MM.1S (cell line): Measurements from ENCODE around the gene RPN2.
"Not testable (repeated sequence)": the region's sequence is repeated elsewhere in the genome, so short reads cannot be mapped to it uniquely, and the experiment has no call there.

ENCODE experiments used
- DNase-seq: peaks from one replicate; pipeline ENCODE4 v3.0.0-alpha.2; 2015
- H2AFZ ChIP-seq: fragments of 300-600 bp; sonication (generic); 2 replicates; pipeline ENCODE4 v1.6.0; 2016; ENCODE audit warnings: antibody characterized with exemption, low read length
- H3F3A ChIP-seq: fragments of 300-600 bp; sonication (generic); 2 replicates; pipeline ENCODE4 v1.6.1; 2016; ENCODE audit warnings: mild to moderate bottlenecking, antibody characterized with exemption, low read length, moderate library complexity, mixed read lengths; ENCODE audit not compliant: insufficient read depth
- H3K27ac ChIP-seq: fragments of 300-600 bp; sonication (generic); 2 replicates; pipeline ENCODE4 v1.5.1; 2016; ENCODE audit warnings: mild to moderate bottlenecking, low read length
- H3K27me3 ChIP-seq: fragments of 300-600 bp; sonication (generic); replicated peaks from 2 replicates; pipeline ENCODE4 v1.6.0; 2016; ENCODE audit warnings: low read length; ENCODE audit not compliant: insufficient read depth
- H3K36me3 ChIP-seq: fragments of 300-600 bp; sonication (generic); replicated peaks from 2 replicates; pipeline ENCODE4 v1.6.1; 2016; ENCODE audit warnings: mild to moderate bottlenecking, low read length, mixed read lengths; ENCODE audit not compliant: insufficient read depth
- H3K4me1 ChIP-seq: fragments of 300-600 bp; sonication (generic); 2 replicates; pipeline ENCODE4 v1.6.1; 2016; ENCODE audit warnings: low read length, mixed read lengths
- H3K4me2 ChIP-seq: fragments of 300-600 bp; sonication (generic); 2 replicates; pipeline ENCODE4 v1.6.0; 2016; ENCODE audit warnings: low read depth, low read length
- H3K4me3 ChIP-seq: fragments of 300-600 bp; sonication (generic); 2 replicates; pipeline ENCODE4 v1.5.1; 2016; ENCODE audit warnings: low read length, mixed read lengths
- H3K79me2 ChIP-seq: fragments of 300-600 bp; sonication (generic); 2 replicates; pipeline ENCODE4 v1.6.1; 2016; ENCODE audit warnings: mixed run types, low read length, mixed read lengths
- H3K9ac ChIP-seq: fragments of 300-600 bp; sonication (generic); 2 replicates; pipeline ENCODE4 v1.6.1; 2016; ENCODE audit warnings: low read length, mixed read lengths
- H3K9me2 ChIP-seq: fragments of 300-600 bp; sonication (generic); replicated peaks from 2 replicates; pipeline ENCODE4 v1.6.1; 2016; ENCODE audit warnings: mild to moderate bottlenecking, low read length, mixed read lengths; ENCODE audit not compliant: insufficient read depth
- H3K9me3 ChIP-seq: fragments of 300-600 bp; sonication (generic); replicated peaks from 2 replicates; pipeline ENCODE4 v1.6.1; 2016; ENCODE audit warnings: mild to moderate bottlenecking, low read length, mixed read lengths; ENCODE audit not compliant: insufficient read depth
- H4K20me1 ChIP-seq: fragments of 300-600 bp; sonication (generic); 2 replicates; pipeline ENCODE4 v1.6.1; 2016; ENCODE audit warnings: mild to moderate bottlenecking, low read length, moderate library complexity, mixed read lengths; ENCODE audit not compliant: insufficient read depth
- EZH2 ChIP-seq: fragments of 300-600 bp; sonication (generic); optimal IDR thresholded peaks from 2 replicates; pipeline ENCODE3; 2017; ENCODE audit warnings: low read depth, mild to moderate bottlenecking, antibody characterized with exemption, low read length, mixed read lengths
- EZH2phosphoT487 ChIP-seq: fragments of 300-600 bp; sonication (generic); IDR thresholded peaks from 2 replicates; pipeline ENCODE4 v1.6.1; 2018; ENCODE audit warnings: antibody characterized with exemption, low read length
- TF ChIP-seq, protein P1 (sequence below): fragments of 300-600 bp; sonication (generic); IDR thresholded peaks from 2 replicates; pipeline ENCODE4 v1.5.1; 2016; ENCODE audit warnings: antibody characterized with exemption, low read length, mixed read lengths

RPN2 gene

GRCh38 chr20:37147250-37147649 lies 31.9 kb upstream of the RPN2 start:
- no peaks in the 10 kb centered on the region for H4K20me1 ChIP-seq
- no peaks in the 10 kb centered on the region for H3K27me3 ChIP-seq
- no peak overlapping the region for H3K4me2 ChIP-seq
- no peaks in the 10 kb centered on the region for H3K9me2 ChIP-seq
- TF ChIP-seq EZH2 (no peak), EZH2phosphoT487 (no peak)
- TF ChIP-seq, protein P1, sequence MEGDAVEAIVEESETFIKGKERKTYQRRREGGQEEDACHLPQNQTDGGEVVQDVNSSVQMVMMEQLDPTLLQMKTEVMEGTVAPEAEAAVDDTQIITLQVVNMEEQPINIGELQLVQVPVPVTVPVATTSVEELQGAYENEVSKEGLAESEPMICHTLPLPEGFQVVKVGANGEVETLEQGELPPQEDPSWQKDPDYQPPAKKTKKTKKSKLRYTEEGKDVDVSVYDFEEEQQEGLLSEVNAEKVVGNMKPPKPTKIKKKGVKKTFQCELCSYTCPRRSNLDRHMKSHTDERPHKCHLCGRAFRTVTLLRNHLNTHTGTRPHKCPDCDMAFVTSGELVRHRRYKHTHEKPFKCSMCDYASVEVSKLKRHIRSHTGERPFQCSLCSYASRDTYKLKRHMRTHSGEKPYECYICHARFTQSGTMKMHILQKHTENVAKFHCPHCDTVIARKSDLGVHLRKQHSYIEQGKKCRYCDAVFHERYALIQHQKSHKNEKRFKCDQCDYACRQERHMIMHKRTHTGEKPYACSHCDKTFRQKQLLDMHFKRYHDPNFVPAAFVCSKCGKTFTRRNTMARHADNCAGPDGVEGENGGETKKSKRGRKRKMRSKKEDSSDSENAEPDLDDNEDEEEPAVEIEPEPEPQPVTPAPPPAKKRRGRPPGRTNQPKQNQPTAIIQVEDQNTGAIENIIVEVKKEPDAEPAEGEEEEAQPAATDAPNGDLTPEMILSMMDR = no peak
- no peaks in the 10 kb centered on the region for H3F3A ChIP-seq
- H2AFZ ChIP-seq = no peak overlapping the region
- no peaks in the 10 kb centered on the region for H3K79me2 ChIP-seq
- H3K4me3 ChIP-seq = no peak overlapping the region
- H3K9me3 ChIP-seq = no peaks in the 10 kb centered on the region
- no peak overlapping the region for H3K9ac ChIP-seq
- H3K4me1 ChIP-seq = no peaks in the 10 kb centered on the region
- no peak for DNase-seq
- H3K27ac ChIP-seq = no peak overlapping the region
- H3K36me3 ChIP-seq = no peaks in the 10 kb centered on the region

- H3K27me3 ChIP-seq, H2AFZ ChIP-seq, H3K9me2 ChIP-seq, H3K4me3 ChIP-seq, H3K27ac ChIP-seq, H3K79me2 ChIP-seq, H4K20me1 ChIP-seq, H3K36me3 ChIP-seq, H3F3A ChIP-seq, H3K9me3 ChIP-seq, DNase-seq, H3K4me1 ChIP-seq, H3K4me2 ChIP-seq, H3K9ac ChIP-seq: not testable (repeated sequence)
Measured at GRCh38 chr20:37150864-37151263, 28.3 kb upstream of the RPN2 start.

- Histone ChIP-seq H3K27me3 (no peaks in the 10 kb centered on the region), H3K9ac (no peak overlapping the region), H3K27ac (no peak overlapping the region), H3F3A (no peaks in the 10 kb centered on the region), H3K4me1 (no peaks in the 10 kb centered on the region), H4K20me1 (no peaks in the 10 kb centered on the region), H2AFZ (no peak overlapping the region), H3K4me2 (no peak overlapping the region), H3K36me3 (no peaks in the 10 kb centered on the region), H3K79me2 (no peaks in the 10 kb centered on the region), H3K9me2 (no peaks in the 10 kb centered on the region), H3K9me3 (no peaks in the 10 kb centered on the region), H3K4me3 (no peak overlapping the region)
- DNase-seq = no peak
- TF ChIP-seq EZH2phosphoT487 = no peak
- TF ChIP-seq EZH2 = no peak
- TF ChIP-seq, protein P1 = no peak
Measured at GRCh38 chr20:37151529-37151928, 27.6 kb upstream of the RPN2 start.

GRCh38 chr20:37152284-37152683 lies 26.8 kb upstream of the RPN2 start:
- no peak overlapping the region for H2AFZ ChIP-seq
- no peak for DNase-seq

More at GRCh38 chr20:37152284-37152683, 26.8 kb upstream of the RPN2 start:
- TF ChIP-seq EZH2 = no peak
- no peak for TF ChIP-seq EZH2phosphoT487
- TF ChIP-seq, protein P1 = no peak
- no peaks in the 10 kb centered on the region for H3K9me3 ChIP-seq
- no peaks in the 10 kb centered on the region for H3F3A ChIP-seq
- H3K36me3 ChIP-seq = no peaks in the 10 kb centered on the region
- no peak overlapping the region for H3K27ac ChIP-seq
- no peak overlapping the region for H3K9ac ChIP-seq
- no peaks in the 10 kb centered on the region for H3K9me2 ChIP-seq
- H4K20me1 ChIP-seq = no peaks in the 10 kb centered on the region
- no peak overlapping the region for H3K4me3 ChIP-seq
- no peak overlapping the region for H3K4me2 ChIP-seq
- H3K79me2 ChIP-seq = no peaks in the 10 kb centered on the region
- no peaks in the 10 kb centered on the region for H3K4me1 ChIP-seq
- no peaks in the 10 kb centered on the region for H3K27me3 ChIP-seq
